GM12873 (cell line): ENCODE data around the gene GOLGA1.

Experiments
- TF ChIP-seq, protein P1 (sequence below): IDR thresholded peaks from 2 replicates; pipeline ENCODE4 v1.5.1; 2012; ENCODE audit warnings: low read depth, mild to moderate bottlenecking, moderate library complexity, low read length, control low read depth; ENCODE audit not compliant: insufficient read depth; ENCODE audit errors: missing control alignments

The GOLGA1 gene

DNA sequence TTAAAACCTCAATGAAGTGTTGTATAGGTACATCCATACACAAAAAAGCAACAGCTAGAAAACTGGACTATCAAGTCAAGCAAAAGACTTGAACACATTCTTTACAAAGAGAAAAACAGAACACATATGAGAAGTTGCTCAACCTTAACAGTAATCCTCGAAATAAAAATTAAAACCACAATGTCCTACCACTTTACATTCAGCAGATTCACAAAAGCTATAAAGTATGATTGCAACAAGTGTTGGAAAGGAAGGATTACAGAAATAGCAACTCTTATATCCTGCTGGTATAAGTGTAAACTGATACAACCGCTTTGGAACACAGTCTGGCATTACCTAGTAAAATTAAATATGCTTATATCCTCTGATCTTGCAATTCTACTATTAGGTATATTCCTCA is 28.5 kb upstream of the GOLGA1 start:
- TF ChIP-seq, protein P1, sequence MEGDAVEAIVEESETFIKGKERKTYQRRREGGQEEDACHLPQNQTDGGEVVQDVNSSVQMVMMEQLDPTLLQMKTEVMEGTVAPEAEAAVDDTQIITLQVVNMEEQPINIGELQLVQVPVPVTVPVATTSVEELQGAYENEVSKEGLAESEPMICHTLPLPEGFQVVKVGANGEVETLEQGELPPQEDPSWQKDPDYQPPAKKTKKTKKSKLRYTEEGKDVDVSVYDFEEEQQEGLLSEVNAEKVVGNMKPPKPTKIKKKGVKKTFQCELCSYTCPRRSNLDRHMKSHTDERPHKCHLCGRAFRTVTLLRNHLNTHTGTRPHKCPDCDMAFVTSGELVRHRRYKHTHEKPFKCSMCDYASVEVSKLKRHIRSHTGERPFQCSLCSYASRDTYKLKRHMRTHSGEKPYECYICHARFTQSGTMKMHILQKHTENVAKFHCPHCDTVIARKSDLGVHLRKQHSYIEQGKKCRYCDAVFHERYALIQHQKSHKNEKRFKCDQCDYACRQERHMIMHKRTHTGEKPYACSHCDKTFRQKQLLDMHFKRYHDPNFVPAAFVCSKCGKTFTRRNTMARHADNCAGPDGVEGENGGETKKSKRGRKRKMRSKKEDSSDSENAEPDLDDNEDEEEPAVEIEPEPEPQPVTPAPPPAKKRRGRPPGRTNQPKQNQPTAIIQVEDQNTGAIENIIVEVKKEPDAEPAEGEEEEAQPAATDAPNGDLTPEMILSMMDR: no peak

- TF ChIP-seq, protein P1: no peak
These were observed 27.4 kb upstream of the GOLGA1 start for GRCh38 chr9:124968238-124968637.

- TF ChIP-seq, protein P1: no peak
These were observed 23.7 kb upstream of the GOLGA1 start for GRCh38 chr9:124964604-124965003.

DNA sequence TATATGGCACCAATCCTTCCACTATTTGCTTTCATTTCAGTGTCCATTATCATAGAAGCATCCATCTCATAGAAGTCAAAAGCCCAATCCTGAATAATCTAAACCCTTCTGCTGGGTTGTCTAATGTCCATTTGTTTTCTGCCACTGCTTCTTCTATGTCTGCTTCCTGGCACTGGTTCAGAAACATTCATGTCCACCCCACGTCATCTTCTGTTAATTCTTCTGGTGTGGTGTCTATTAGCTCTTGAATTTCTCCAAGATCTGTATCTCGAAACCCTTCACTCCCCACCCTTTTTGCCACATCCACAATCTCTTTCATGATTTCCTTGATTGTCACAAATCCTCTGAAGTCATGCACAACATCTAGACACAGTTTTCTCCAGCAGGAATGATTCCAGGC is 23.2 kb upstream of the GOLGA1 start:
- TF ChIP-seq, protein P1: no peak

GRCh38 chr9:124960409-124960752 is 19.5 kb upstream of the GOLGA1 start:
- TF ChIP-seq, protein P1: no peak

DNA sequence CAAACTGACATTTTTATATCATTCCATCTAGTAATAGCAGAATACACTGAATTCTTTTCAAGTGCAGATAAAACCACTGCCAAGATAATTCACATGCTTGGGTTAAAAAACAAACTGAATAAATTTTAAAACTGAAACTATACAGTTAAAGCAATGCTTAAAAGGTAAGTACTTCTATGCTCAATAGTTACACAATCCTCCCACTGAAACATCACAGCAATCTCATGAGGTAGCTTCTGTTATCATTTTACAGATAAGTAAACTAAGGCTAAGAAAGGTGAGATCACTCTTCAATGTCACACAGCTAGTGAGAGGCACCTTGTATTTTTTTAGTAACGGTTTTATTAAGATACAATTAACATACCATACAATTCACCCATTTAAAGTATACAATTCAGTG is 13.4 kb upstream of the GOLGA1 start:
- TF ChIP-seq, protein P1: no peak

DNA sequence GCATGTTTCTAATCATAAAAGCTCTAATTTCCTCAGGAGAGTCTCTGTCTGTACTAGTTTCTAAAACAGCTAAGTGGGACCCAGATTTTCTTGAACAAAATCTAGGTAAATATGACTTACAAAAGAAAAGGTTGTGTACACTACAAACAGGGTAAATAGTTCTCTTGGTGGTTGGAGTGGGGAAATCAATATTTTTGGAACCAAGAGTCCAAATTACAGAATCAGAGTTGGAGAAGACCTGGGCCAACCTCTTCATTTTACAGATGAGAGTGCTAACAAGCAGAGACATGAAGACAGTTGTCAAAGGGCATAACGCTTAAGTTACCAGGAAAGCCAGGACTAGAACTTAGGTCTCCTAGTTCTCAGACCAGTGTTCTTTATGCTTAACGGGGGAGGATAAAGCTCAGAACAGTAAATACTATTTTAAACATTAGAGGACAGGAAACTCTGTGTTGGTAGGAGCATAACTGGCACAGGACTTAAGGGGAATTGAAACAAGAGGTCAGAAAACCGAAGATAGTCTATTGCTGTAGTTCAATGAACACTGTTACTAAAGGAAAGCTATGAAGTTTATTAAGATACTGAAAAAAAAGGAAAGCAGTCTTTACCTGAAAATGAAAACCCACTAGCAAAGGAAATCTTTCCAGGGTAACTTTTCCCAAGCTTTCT is 9.3 kb upstream of the GOLGA1 start:
- TF ChIP-seq, protein P1: no peak

DNA sequence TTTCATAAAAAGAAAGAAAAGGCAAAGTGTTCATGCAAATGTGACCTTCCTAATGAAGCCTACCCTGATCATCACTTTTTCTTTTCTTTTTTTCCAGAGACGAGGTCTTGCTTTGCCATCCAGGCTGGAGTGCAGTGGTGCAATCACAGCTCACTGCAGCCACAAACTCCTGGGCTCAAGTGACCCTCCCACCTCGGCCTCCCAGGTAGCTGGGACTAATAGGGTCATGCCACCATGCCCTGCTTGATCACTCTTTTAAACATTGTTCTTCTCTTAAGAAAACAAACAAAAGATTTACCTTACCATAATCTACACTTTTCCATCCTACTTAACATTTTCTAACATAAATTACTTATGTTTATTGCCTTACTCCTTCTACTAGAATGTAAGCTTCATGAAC is 8.5 kb upstream of the GOLGA1 start:
- TF ChIP-seq, protein P1: no peak
